Epidermal melanocyte (primary cell): ENCODE measurements around the gene ATG5.

Source experiments
- DNase-seq: peaks from one replicate; pipeline ENCODE4 v3.0.0; 2011; ENCODE audit warnings: low spot score; ENCODE audit not compliant: insufficient read length

The ATG5 gene

DNA sequence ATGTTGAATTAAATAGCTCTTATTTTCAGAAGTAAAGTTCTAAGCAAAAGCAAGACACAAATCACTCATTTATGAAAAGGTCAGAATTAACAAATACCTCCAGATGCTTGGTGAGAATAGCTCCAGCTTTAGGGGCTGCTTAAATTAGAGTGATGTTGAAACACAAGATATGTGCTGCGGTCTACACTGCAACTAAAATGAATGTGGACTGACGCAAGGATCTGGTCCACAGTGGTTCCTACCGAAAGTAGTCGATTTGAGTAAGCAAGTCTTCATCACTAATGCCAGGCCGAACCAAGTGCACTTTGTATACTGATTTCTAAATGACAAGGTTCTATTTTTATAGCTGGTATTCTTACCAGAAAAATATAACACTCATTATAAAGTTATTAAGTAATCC, 143.1 kb downstream of the ATG5 start:
- no peak for DNase-seq

- DNase-seq, result no peak
Observed at GRCh38 chr6:106181664-106182418, 143.7 kb downstream of the ATG5 start.

DNA sequence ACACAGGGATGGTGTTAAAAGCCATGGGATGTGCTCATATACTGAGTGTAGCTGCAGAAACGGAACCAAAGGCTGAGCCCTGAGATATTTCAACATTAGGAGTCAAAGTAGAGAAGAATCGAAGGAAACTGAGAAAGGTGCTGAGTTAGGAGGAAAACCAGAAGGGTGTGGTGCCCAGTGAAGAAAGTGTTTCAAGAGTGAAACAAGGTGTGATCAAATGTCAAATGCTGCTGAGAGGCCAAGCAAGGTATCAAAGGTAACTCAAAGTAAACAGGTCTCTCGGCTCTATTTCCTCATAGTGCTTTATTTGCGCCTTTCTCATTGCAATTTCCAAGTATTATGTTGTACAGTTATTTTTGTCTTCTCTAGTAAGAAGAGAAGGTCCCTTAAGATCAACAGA, 145.4 kb downstream of the ATG5 start:
- no peak for DNase-seq

- no peak for DNase-seq
Observed at GRCh38 chr6:106178900-106179299, 146.7 kb downstream of the ATG5 start.

GRCh38 chr6:106177786-106178185, 147.8 kb downstream of the ATG5 start:
- DNase-seq, result no peak

DNA sequence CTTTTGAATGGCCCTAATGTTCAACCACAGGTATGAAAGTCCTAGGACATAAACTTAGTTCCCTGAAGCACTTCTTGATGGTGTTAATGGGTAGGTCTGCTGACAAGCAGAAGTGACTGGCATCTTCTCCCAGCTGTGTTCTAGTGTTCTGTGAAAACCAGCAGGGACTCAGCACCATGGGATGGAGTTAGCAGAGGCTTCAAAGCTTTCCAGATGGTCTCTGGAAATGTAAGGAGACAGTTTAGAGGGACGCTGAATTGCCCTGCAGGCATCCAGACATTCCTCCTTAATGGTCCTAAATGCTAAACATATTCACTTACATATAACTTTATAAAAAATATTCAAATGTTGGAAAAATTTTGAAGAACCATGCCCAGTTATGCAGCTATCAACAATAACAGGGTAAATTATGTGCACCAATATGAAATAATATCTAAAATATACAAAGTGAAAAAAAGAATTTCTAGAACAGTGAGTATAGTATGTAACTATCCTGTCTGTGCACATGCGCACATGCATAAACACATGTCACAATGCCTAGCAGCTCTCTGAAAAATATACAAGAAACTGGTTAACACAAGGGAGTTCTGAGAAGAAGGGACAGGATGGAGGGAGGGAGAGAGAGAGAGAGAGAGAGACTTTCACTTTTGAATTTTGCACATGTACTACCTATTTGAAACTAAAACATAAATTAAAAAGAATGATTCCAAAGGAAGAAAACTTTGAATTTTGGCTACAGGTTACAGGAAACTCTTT, 152.3 kb downstream of the ATG5 start:
- no peak for DNase-seq

- DNase-seq, result no peak
Observed at GRCh38 chr6:106170030-106170791, 155.3 kb downstream of the ATG5 start.

DNA sequence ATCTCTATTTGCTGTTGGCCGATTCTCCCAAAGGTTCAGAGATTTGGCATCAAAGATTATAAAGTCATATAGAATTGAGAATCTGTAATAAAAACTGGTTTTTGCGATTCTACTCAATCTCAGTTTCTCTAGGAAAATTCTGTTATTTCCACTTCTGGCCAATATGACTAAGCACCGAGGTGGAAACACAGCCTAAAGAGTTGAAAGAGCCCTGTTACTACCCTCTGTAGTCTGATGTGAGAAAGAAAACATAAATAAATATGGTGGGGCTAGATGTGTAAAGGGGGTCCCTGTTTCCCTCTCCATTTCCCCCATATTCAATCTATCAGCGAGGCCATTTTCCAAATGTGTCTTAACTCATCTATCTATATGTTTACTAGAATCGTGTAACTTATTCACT, 156.0 kb downstream of the ATG5 start:
- DNase-seq, result no peak

DNA sequence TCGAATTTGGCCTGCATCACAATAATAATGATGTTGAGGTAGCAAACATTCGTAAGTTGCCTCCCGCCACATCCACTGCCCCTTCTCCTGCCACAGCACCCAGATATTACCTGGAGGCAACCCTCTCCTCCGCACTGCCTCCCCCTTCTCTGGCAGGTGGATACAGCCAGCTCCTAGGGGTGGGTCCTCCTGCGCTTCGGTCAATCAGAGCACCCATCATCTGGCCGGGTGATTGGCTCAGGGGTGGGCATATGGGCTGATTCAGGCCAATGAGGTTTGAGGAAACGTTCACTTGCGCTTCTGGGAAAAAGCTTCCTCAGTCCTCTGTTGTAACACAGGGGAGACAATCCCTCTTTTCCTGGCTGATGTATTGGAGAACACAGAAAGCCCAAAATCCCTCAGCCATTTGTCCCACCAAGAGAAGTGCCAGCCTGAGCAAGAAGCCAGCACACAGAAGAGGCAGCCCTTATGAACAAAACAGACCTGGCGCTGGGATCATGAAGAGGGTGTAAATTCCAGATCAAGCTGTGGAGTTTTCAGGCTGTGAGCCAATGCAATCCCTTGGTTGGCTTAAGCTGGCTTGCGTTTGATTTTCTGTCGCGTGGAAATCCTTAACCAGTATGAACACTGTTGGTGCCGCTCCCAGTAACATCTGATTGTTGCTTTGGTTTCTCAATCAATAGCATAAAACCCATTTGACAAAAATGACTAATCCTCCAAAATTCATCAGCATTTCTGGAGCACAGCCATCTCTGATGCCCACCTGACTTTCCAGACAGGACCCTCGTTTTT, 157.3 kb downstream of the ATG5 start:
- DNase-seq, result no peak

GRCh38 chr6:106167096-106167814, 158.3 kb downstream of the ATG5 start:
- DNase-seq, result no peak

- no peak for DNase-seq
Observed at GRCh38 chr6:106165885-106166485, 159.6 kb downstream of the ATG5 start.

- no peak for DNase-seq
Observed at GRCh38 chr6:106163966-106164877, 161.3 kb downstream of the ATG5 start.

- DNase-seq, result no peak
Observed at GRCh38 chr6:106163446-106163965, 162.1 kb downstream of the ATG5 start.

DNA sequence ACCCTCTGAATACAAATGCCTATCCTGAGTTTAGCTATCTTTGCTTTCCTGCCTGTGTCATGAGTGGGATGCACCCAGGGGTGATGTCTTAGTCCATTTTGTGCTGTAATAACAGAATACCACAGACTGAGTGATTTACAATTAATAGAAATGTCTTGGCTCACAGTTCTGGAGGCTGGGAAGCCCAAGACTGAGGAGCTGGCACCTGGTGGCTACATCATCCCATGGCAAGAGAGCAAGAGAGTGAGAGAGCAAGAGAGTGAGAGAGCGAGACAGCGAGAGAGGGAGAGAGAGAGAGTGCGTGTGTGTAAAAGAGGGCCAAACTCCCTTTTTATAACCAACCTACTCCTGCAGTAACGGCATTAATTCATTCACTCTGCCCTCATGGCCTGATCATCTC, 162.6 kb downstream of the ATG5 start:
- DNase-seq, result no peak

GRCh38 chr6:106161893-106162292, 163.7 kb downstream of the ATG5 start:
- no peak for DNase-seq

DNA sequence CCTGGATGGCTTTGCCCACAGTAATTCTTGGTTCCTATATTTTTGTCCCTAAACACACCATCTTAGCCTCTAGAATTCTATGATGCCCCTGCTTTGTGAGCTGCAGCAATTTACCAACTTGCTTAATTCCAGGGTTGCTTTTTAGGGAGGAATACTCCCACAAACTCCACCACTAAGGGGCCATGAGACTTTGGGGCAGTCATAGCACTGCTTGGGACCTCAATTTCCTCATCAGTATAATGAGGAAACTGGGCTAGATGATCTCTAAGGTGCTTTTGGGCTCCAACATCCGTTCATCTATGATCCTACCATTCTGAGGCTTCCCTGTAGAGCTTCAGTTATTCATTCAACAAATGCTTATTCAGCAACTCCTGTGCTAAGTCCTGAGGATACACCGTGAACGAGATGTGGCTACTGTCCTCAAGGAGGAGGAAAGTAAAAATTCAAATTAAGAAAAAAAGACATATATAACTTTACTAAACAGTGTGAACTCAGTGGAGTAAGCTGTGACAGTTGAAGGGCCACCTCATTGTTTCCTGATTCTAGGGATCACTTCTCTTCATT, 164.2 kb downstream of the ATG5 start:
- DNase-seq, result no peak

DNA sequence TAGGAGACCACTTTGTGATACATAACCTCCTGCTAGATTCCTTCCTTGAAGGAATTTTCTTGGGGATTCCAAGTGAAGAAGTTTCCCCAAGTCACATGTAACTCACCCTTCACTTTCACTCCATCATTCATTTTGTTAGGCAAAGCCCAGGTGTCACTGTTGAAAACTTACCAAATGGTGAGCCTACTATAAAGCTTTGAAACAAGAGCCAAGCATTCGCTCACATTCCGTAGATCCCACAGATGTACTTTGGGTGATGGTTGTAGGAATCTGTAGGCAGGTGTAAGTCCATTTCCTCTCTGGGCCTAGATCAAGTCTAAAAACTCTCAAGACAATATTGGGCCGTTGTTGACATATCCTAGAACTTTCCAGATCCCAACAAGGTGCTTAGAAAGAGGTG, 165.4 kb downstream of the ATG5 start:
- no peak for DNase-seq

DNA sequence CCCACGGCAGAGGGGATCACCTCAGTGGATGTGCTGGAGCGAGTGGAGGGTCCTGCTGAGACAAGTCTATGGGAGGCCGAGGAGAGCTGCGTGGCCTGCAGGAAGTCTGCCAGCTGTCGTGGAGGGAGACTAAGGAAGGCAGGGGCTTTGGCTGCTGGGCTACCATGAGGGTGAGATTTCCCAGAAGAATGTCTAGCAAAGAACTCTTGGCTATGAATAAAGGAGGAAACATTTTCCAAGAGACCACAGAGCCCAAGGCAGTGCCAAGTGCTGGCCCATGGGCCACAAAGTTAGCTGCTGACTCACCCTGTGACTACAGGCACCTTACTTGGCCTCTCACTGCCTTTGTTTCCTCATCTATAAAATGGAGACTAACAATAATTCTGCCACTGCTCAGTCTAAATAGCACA, 166.0 kb downstream of the ATG5 start:
- no peak for DNase-seq

GRCh38 chr6:106158816-106159215, 166.7 kb downstream of the ATG5 start:
- no peak for DNase-seq
